Right renal cortex interstitium (tissue), 3 donors: ENCODE data around the gene ERH. TPM values are rescaled to one million over a fixed set of nuclear protein-coding genes. Genes with fewer than 3 reads are reported as not detected.

Experiments
- DNase-seq, 3 donors: peaks; one replicate each; pipeline ENCODE4 v3.0.0-alpha.2; 2013; ENCODE audit warnings: low read depth in 3 of 3, low spot score in 2 of 3
- polyA plus RNA-seq, 3 donors: library from polyadenylated mRNA; unstranded; fragments of 120-200 nt; gene quantifications; one replicate each; pipeline ENCODE4 v1.2.1, GENCODE V29; 2013; ENCODE audit not compliant: insufficient read length in 3 of 3

Gene ERH
- polyA plus RNA-seq, 3 donors = 349 to 390 (median 385) TPM

DNA sequence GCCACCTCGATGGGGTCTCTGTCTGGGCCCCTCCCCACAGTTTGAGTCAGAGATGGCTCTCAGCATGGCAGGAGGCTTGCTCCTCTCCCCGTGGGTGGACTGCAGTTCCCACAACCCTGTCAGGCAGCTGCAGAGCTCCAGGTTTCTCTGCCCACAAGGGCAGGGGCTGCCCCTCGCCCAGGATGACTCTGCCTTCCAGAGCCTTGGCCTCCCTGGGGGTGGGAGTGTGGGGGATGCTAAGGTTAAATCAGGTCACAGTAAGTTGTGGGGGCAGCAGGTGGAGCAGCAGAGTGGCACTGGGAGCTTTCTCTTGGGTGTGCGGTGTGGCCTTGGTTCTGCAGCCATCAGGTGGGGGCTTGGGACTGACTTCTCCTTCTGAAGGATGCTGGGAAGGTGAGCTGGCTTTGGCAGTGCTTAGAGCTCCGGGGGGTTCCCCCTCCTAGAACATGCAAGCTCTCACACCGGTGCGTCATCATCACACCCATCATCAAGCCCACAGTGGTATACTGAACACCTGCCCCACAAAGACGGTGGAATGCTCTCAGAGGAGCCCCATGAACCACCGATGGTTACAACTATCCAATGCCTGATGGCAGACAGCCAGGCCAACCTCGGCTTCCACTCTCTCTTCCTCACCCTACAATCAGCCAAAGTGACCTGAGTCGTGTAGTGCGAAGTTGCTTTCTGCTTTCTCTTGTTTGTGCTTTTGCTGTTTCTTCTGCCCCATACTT is 39.7 kb downstream of the ERH start:
- no peak for DNase-seq

DNA sequence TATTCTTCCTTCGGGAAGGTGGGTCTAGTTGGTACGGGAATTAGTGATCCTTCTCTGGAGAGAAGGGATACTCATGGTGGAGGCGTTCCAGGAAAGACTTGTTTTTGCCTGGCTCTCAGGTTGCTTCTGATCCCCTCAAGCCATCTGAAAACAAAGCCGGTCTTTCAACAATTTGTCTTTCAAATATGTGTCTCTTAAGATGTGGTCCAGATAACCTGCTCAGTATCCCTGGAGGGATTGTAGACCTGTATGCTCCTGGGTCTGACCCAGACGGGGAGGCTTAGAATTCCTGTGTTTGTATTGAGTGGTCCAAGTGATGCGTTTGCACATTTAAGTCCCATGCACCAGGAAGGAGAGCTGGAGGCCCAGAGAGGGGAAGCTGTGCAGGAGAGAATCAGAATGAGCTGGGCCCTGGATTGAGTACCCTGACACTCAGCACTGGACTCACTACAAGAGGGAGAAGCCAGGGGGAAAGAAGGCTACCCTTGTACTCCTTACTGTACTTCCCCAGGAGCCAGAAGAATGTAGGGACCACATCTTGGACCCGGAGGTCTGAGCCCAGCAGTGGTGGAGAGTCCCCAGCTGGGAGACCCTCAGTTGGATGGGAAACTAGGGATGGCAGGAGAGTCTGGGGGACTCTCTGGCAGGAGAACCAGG is 40.4 kb downstream of the ERH start:
- no peak for DNase-seq

DNA sequence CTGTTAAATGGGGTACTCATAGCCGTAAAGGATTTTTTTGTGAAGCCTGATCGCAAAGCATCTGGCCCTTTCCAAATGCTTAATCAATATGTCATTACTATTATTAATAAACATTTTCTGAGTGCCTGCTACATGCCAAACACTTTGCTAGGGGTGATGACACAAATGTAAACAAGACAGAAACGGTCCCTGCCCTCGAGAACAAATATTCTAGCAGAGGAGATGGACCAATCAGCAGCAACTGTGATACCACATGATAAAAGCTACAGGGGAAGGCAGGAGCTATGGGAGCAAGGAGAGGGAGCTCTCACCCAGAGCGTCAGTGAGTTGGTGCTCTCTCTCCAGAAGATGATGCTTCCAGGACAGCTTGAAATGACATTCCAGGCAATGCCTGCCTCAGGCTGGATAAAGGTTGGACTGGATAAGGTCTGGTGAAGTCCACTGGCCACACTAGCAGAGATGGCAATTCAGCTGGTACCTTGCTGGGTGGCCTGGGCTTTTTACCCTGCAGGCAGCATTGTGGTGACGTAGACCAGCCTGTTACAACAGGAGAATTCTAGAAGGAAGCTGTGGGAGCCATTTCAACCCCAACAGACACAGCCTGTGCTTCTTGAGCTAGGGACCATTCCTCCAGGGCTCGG is 41.1 kb downstream of the ERH start:
- DNase-seq = no peak

DNA sequence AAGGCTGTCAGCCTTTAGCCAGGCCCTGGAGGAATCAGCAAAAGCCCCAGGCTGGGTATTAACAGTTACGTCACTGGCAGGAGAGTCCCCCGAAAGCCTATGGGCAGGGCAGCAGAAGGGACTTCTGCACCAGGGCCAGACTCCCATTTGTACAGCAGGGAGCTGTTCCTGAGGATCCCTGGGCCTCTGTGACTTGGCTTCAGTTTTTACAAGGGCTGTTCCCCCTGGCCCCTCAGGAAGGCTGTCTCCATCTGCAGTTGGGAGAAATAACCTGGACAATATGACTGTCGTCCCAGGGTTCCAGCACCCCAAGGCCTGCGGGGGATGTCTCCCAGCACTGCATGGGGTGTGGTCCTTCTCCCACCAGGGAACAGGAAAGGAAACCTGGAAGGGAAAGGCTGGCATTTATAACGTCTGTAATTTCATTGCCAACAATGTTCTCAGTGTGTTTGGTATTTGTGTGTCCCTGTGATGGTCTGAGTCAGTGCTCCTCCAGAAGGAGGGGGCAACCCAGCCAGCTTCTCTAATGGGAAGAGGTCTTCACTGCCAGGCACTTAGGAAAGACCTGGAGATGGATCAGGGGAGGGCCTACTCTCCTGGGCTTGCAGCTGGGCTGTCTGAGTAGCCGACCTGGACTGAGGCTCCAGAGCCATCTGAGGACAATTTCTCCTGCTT is 42.4 kb downstream of the ERH start:
- no peak for DNase-seq

DNA sequence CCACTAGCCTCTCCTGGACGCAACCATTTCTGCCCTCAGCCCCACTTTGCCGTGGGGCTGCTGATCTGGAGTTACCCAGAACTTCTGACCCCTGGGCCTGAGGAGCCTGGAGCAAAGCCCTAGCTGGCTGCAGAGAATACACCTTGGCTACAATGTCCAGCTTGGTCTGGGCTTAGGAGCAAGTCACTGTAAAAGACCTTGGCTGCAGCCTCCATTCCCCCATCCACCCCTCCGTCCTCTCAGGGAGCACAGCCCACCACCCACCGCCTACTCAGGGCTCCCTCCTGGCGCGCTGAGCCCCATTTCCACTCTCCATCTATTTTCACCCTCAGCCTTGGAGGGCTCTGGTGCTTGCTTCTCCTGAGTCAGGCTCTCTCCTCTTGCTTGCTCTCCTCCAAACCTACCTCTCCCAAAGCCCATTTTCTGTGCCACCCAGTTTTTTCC is 42.9 kb downstream of the ERH start:
- no peak for DNase-seq

DNA sequence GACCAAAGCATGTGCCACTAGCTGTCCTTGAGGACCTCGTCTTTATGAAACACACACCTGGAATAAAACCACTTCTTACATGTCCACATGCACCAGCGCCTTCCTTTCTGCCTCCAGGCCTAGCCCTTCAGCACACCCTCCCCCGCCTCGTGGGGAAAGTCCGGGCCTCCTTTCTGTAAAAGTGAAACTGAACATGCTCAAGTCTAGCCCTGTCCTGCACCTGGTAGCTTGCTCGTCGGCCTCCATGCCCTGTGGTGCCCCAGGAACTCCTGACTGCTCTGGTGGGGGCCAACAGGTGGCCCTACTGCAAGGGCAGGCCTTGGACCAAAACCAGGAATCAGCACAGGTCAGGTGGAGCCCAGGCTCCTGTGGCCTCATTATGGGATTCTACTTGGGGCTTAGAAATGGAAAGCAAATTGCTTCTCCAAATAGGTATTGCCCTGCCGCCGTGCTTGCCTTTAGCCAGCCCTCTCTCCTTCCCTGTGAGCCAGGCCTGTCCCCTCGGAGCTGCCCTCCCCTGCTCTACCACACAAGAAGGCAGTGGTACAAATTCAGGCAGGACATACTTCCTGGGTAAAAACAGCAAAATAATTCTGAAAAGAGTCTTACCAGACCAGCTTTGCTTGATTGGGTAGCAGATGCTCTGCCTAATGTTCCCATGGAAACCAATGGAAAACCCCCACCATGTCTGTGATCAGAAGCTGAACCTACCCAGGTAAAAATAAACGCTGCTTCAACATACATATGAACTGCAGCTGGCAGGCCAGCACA is 43.5 kb downstream of the ERH start:
- no peak for DNase-seq

DNA sequence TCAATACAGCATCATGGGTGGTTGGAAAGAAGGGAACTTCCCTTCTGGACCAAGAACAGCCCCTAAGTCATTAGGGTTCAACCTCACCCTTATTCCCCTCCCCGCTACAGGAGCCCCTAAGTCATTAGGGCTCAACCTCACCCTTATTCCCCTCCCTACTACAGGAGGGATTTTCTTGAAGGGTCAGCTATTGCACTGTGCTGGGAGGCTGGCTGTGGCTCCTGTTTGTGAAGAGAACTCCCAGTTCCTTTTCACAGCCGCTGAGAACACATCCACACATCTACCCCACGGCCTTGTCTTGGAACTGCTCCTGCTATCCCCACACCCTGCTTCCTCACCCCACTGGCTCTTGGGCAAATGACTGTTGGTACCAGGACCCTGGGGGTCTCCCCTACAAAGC is 44.9 kb downstream of the ERH start:
- no peak for DNase-seq

DNA sequence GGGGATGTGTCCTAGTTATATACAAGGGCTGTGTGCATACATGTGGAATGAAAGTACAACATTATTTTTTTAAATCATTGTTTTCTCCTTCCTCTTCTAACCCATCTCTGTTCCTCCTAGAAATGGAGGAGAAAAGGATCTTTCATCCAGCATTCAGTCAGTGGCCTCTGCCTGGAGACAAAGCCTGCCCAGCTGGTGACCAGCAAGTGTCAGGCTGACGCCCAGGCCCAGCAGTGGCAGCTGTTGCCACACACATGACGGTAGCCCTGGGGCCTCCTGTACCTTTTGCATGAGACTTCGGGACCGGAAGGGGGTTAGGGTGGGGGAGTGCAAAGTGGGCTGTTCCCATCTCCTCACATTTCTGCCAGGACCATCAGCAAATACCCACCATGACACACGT is 46.2 kb downstream of the ERH start:
- DNase-seq = no peak

DNA sequence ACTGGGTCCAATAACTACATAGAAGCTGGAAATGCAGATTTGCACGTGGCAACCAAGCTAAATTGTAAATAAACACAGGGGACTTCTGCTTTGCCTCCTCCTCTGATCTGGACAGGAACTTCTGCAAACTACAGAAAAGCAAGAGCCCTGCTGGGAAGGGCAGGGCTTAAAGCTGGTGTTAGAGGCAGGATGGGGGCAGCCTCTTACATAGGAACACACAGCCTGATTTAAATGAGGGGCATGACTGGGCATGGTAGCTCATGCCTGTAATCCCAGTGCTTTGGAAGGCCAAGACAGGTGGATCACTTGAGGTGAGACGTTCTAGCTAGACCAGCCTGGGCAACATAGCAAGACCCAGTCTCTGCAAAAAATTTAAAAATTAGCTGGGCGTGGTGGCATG is 46.7 kb downstream of the ERH start:
- no peak for DNase-seq

DNA sequence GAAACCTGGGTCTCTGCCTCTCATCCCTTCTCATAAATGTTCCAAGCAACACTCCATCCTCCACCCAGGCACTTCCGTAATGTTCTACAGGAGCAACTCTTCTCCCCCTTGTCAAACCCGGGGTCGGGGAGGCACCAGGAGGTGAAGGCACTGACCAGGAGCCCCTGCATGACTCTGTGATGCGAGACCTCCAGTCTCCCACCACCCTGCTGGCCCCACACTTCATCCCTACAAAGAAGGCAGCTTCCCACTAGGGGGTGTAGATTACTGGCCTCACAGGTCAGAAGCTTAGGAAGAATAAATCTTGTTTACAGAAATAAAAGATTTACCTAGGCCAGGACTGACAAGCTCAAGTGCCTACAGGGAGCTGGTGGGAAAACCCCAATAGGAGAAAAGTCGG is 47.2 kb downstream of the ERH start:
- DNase-seq = no peak

DNA sequence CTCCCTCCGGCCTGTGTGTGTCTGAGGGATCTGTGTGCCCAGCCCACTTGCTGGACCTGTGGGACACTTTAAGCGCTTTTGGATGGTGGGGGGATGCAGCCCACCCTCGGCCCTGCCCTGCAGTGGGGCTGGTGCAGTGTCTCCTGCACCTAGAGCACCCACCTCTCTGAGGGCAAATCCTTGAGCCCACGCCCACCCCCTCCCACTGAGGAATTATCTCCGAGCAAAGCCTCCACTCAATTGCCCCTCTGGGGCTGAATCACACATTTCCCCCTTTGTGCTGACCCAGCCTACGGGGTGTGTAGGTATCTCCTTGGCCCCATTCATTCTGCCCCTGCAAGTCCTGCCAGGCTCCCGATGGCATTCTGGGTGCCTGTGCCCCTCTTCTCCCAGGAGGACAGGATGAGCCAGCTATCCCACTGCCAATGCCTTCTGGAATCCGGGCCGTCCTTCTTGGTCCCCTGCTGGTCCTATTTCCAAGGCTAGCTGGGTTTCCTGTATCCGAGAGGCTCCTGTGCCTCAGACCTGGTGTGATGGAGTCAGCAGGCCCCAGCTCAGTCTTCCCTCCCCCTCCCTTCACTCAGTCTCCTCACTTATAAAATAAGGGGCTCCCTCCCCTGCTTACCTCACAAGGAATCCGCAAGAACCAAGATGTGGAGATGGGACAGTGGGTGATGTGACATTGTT is 48.9 kb downstream of the ERH start:
- DNase-seq = no peak

DNA sequence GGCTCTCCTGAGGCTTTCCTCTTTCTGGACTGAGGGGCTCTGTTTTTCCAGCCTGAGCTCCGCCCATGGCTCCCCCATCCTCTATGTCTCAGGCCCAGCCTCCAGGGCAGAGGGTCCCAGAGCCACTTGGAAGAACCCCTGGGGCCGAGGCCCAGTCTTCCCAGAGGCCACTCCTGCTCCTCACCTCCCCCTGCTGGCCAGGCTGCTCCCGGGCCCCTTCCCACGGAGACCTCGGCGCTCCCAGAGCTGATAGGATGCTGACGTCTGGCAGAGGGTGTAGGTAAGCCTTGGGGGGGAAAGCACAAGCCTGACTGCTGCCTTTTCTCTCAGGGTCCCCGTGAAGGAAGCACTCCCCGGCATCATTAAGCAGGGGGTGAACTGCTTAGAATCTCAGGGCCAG is 51.4 kb downstream of the ERH start:
- DNase-seq = no peak

DNA sequence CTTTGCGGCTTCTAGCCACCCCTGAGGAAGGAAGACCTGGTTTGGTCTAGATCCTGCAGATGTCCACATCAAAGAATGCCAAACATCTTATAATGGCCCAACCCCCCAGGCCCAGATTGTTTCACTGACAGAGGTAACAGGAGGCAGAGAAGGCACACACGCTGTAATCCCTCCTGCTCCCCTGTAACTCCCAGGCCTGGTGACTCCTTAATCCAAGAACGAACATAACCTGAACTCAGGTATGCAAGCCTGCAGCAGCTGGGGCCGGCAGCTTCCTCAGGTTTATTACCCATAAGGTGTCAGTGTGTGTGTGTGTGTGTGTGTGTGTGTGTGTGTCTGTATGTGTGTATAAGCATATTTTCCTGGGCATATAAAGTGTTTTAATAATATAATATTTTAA is 52.7 kb downstream of the ERH start:
- DNase-seq = no peak

DNA sequence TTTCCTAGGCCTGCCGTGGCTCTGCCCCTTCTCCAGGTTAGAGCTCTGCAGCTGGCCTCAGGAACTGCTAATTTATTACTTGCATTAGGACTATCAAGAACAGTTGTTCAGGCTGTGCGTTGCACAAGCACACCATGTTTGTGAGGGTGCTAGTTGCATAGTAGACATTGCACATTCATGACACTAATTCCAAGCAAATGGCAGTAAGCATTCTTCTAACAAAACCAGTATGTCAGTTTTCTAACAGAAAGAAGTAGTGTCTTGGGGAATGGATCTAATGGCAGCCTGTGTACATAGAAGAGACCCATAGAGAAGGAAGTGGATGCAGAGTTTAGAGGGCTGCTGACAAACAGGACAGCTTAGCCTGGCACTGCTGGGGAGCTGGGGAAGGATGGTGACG is 53.9 kb downstream of the ERH start:
- DNase-seq = no peak

DNA sequence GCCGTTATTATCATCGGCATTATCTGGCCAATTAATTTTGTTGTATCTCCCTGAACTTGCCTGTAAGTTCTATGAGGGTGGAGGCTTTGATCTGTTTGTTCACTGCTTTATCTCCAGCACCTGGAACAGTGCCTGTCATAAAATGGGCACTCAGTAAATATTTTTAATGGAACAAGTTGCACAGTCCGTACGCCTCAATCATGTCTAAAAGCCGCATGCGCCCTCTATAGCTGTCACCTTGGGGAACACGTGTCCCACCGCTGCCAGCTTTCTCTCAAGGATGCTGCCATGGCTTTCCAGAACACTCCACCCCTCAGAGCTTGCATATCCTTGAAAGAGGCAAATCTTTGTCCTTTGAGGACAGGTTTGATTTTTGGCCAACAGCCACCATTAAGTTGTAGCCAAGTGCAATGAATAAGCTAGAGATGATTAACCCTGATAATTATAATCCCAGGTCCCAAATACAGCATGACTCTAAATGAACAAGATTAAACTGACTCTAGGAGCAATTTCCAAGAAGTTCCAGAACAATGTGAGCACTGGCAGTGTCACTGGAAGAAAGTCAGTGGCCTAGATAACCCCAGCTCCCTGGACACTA is 55.1 kb downstream of the ERH start:
- DNase-seq = no peak

DNA sequence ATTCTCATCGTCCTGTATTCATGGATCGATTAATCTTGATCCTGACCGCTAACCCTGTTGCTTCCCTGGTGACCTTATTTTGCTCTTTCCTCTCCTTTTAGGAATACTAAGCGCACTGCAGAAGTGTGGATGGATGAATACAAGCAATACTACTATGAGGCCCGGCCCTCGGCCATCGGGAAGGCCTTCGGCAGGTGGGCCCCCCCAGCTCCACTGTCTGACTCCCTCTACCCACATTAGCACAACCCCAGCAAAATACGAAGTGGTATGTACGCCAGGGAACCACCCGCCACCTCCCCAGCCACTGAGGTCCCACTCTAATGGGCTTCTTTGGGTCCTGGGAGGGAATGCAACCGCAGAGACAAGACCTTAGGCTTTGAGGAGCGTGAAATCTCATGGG is 58.7 kb downstream of the ERH start:
- DNase-seq = no peak

DNA sequence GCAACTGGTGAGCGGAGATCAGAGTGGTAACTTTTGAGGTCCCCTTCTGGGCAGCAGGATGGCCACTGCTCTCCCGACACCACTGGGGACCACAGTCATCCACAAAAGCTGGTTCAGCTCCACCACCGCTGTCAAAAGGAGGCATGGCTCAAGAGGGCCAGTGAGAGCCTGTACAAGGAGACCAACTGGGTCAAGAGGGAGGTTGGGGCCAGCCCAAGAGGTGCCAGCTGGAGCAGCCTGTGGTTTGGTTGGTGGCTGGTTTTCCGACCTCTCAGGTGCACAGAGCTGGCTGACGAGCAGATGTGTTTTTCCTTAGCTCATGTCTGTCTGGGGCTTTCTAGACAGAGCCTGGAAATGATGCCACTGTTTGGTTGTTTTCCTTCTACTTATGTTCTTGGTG is 60.1 kb downstream of the ERH start:
- DNase-seq = no peak

DNA sequence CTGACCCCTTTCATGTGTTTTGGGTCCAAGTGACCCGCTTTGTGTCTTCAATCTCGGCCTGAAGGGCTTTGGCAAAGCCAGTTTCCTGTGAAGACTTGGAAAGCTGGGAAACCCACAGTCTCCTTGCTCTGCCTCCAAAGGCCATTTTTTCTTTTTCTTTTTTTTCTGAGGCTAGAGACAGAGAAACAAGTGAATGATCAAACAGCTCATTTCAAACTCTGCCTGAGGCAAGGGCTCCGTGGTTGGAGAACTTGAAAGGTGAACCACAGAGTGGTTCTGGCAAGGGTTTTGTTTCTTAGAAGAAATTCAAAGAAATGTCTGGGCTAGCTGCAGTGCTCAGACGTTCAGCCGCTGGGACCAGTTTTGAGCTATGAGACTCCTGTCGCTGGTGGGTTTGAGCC is 62.7 kb downstream of the ERH start:
- DNase-seq = peak in 2 of 3 donors; percentile 9 to 18

DNA sequence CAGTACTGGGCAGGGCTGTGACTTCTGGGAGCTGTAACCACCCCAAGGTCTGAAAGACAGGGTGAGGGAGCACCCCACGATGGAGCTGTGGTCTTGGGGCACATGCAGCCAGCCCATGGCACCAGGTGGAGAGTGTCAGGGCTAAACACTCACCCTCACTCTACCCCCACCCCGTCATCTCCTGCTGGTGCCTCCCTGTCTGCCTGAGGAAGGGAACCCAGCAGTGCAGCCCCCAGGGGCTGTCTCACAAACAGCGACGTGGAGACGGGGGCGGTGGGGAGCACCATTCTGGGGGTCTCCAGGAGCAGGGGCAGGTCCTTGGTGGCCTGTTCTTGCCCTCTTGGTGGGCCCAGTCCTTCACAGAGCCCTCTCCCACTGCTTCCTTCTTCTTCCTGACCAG is 63.5 kb downstream of the ERH start:
- DNase-seq = no peak

DNA sequence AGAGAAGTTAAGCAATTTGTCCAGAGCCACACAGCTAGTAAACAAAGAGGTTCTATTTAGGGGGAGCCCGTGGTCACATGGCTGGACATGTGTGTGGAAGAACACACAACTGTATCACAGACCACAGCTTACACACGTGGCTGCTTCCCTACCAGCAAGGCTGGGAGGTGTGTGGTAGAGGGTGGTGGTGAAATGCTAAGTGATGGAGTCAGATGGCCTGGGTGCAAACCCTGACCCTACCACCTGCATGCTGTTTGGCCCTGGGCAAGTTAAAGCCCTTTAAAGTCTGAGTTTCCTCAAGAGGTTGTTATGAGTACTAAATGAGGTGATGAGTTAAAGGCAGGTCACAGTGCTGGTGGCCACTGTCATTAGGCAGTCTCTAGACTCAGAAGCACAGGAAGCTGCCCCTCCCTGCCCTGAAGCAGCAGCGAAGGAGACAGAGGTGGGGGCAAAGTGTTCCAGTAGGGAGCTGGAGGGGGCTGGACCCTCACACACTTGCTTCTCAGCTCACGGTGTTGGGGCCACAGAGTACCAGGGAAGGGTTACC is 64.2 kb downstream of the ERH start:
- no peak for DNase-seq
